ENCODE data around the gene MAPKAPK2. TPM values are rescaled to one million over a fixed set of nuclear protein-coding genes. Genes with fewer than 3 reads are reported as not detected.

Gene MAPKAPK2
- total RNA-seq, 1 experiment from 2014 or later, result 96.2 TPM

- Mint-ChIP-seq H3K9me3 (ENCODE audit: low read depth, unreplicated experiment) (no peaks in the 10 kb centered on the region), H3K27me3 (ENCODE audit: unreplicated experiment) (peaks cover 31% of the 10 kb centered on the region), H3K36me3 (ENCODE audit: insufficient read depth, unreplicated experiment) (no peaks in the 10 kb centered on the region), H3K4me1 (ENCODE audit: low read depth, unreplicated experiment) (no peaks in the 10 kb centered on the region), H3K27ac (ENCODE audit: unreplicated experiment) (no peak overlapping the region), H3K4me3 (ENCODE audit: low read depth, unreplicated experiment) (no peak overlapping the region)
- TF ChIP-seq CTCF (IDR thresholded peaks at IDR 0.05; ENCODE audit: unreplicated experiment), result no peak
- CTCF ChIA-PET, result interaction anchor here (0.6 to 1.0 kb wide), 2 partner anchors 47 to 56 kb away, joined by 3 to 4 read pairs; partner anchors contain the start of gene EIF2D
- intact Hi-C loops (cut with micrococcal nuclease; ENCODE audit: unreplicated experiment), result no loop called here
- BruUV-seq (replicated peaks), result no TSS peak
- DNase-seq, result no peak
Observed at GRCh38 chr1:206668874-206669410, 15.8 kb upstream of the MAPKAPK2 start.

GRCh38 chr1:206672011-206672688 lies 12.6 kb upstream of the MAPKAPK2 start:
- Mint-ChIP-seq H3K4me3 (ENCODE audit: low read depth, unreplicated experiment) (no peak overlapping the region), H3K36me3 (ENCODE audit: insufficient read depth, unreplicated experiment) (no peaks in the 10 kb centered on the region), H3K27ac (ENCODE audit: unreplicated experiment) (no peak overlapping the region), H3K4me1 (ENCODE audit: low read depth, unreplicated experiment) (peaks cover 15% of the 10 kb centered on the region), H3K9me3 (ENCODE audit: low read depth, unreplicated experiment) (no peaks in the 10 kb centered on the region), H3K27me3 (ENCODE audit: unreplicated experiment) (peaks cover 18% of the 10 kb centered on the region)
- no peak for DNase-seq
- TF ChIP-seq CTCF (IDR thresholded peaks at IDR 0.05; ENCODE audit: unreplicated experiment), result no peak
- intact Hi-C loops (cut with micrococcal nuclease; ENCODE audit: unreplicated experiment), result no loop called here
- no TSS peak for BruUV-seq (replicated peaks)
- CTCF ChIA-PET, result interaction anchor here (1.1 to 1.2 kb wide), 2 partner anchors 14 to 37 kb away, joined by 3 read pairs; partner anchors contain the start of gene DYRK3

GRCh38 chr1:206672844-206673758 lies 11.6 kb upstream of the MAPKAPK2 start:
- no TSS peak for BruUV-seq (replicated peaks)
- Mint-ChIP-seq H3K4me3 (ENCODE audit: low read depth, unreplicated experiment) (no peak overlapping the region), H3K4me1 (ENCODE audit: low read depth, unreplicated experiment) (peaks cover 15% of the 10 kb centered on the region), H3K27me3 (ENCODE audit: unreplicated experiment) (peaks cover 8% of the 10 kb centered on the region), H3K27ac (ENCODE audit: unreplicated experiment) (no peak overlapping the region), H3K9me3 (ENCODE audit: low read depth, unreplicated experiment) (no peaks in the 10 kb centered on the region), H3K36me3 (ENCODE audit: insufficient read depth, unreplicated experiment) (no peaks in the 10 kb centered on the region)
- intact Hi-C loops (cut with micrococcal nuclease; ENCODE audit: unreplicated experiment), result no loop called here
- CTCF ChIA-PET, result interaction anchor here (1.1 kb wide), 1 partner anchor 38 kb away, joined by 3 read pairs; the partner anchor contains the start of gene DYRK3
- TF ChIP-seq CTCF (IDR thresholded peaks at IDR 0.05; ENCODE audit: unreplicated experiment), result no peak
- DNase-seq, result no peak

- Mint-ChIP-seq H3K4me1 (ENCODE audit: low read depth, unreplicated experiment) (peaks cover 15% of the 10 kb centered on the region), H3K4me3 (ENCODE audit: low read depth, unreplicated experiment) (no peak overlapping the region), H3K27ac (ENCODE audit: unreplicated experiment) (peak overlapping the region; percentile 65), H3K36me3 (ENCODE audit: insufficient read depth, unreplicated experiment) (no peaks in the 10 kb centered on the region), H3K9me3 (ENCODE audit: low read depth, unreplicated experiment) (no peaks in the 10 kb centered on the region), H3K27me3 (ENCODE audit: unreplicated experiment) (no peaks in the 10 kb centered on the region)
- intact Hi-C loops (cut with micrococcal nuclease; ENCODE audit: unreplicated experiment), result no loop called here
- no TSS peak for BruUV-seq (replicated peaks)
- CTCF ChIA-PET, result interaction anchor here (0.8 to 2.0 kb wide), 6 partner anchors 10 to 305 kb away, joined by 3 to 18 read pairs (median 3); no protein-coding TSS in a partner anchor
- TF ChIP-seq CTCF (IDR thresholded peaks at IDR 0.05; ENCODE audit: unreplicated experiment), result no peak
- no peak for DNase-seq
Observed at GRCh38 chr1:206674236-206674635, 10.5 kb upstream of the MAPKAPK2 start.

Measured in Calu3 (cell line).